HUES48 (cell line): ENCODE results near the gene A3GALT2.

Source experiments
- H3K27ac ChIP-seq: one replicate; pipeline ENCODE4 v1.7.0; 2013; ENCODE audit warnings: low read depth, low read length, inconsistent platforms
- H3K27me3 ChIP-seq: 2 replicates; pipeline ENCODE4 v1.6.1; 2013; ENCODE audit warnings: mild to moderate bottlenecking, low read length; ENCODE audit not compliant: control insufficient read depth, insufficient read depth
- H3K36me3 ChIP-seq: 2 replicates; pipeline ENCODE4 v1.6.1; 2013; ENCODE audit warnings: low read length; ENCODE audit not compliant: control insufficient read depth, insufficient read depth
- H3K4me1 ChIP-seq: 2 replicates; pipeline ENCODE4 v1.6.1; 2013; ENCODE audit warnings: mild to moderate bottlenecking, low read length; ENCODE audit not compliant: control insufficient read depth, insufficient read depth
- H3K4me3 ChIP-seq: 2 replicates; pipeline ENCODE4 v1.5.1; 2013; ENCODE audit warnings: mild to moderate bottlenecking, low read depth, low read length
- H3K9ac ChIP-seq: 2 replicates; pipeline ENCODE4 v1.6.1; 2013; ENCODE audit warnings: mild to moderate bottlenecking, low read depth, low read length, moderate library complexity
- H3K9me3 ChIP-seq: 2 replicates; pipeline ENCODE4 v1.6.1; 2013; ENCODE audit warnings: low read length; ENCODE audit not compliant: control insufficient read depth, insufficient read depth

The A3GALT2 gene

DNA sequence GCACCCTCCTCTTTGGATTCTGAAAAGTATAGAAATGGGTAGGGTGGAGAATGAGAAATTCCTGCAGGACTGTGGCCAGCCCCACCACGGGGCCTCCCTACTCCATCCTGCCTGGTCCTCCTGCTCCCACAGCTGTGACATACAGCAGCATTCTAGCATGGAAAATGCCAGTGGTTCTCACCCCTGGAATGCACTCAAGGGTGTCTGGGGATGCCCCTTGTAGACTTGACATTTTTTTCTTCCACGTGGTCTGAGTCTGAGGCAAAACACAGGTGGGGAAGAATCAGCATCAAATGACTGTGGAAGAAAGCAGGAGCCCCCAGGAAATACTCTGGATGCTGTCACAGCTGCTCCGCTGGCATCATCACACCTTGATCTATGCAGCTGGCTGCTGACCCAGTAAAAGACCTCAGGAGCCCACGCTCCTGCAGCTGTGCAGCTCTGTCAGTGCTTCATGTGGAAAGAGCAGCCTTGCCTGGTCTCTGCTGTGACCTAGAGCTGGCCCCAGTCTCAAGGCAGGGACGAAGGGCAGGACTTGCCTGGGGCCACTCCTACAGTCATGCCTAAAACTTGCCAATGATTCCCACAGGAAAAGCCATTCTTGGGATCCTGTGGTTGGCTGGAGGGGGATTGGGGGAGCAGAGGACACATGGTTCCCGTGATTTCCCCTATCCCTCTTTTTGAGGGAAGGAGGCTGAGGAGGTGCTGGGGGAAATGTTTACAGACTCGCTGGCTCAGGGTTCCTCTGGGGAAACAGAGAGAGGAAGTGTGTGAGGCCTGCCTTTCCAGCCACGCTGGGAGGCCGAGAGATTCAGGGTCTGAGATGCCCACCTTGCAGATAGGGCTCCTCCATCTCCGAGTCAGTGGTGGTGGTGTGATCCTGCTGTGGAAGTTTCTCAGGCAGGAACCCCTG is 10.8 kb upstream of the A3GALT2 start:
- H3K36me3 ChIP-seq: peaks cover 8% of the 10 kb centered on the region
- no peaks in the 10 kb centered on the region for H3K9me3 ChIP-seq
- H3K4me3 ChIP-seq: no peak overlapping the region
- peaks cover 6% of the 10 kb centered on the region; the same call in 1 of the 2 replicates for H3K27me3 ChIP-seq
- peaks cover 5% of the 10 kb centered on the region; the same call in 1 of the 2 replicates for H3K4me1 ChIP-seq
- no peak overlapping the region for H3K27ac ChIP-seq
- no peak overlapping the region for H3K9ac ChIP-seq

DNA sequence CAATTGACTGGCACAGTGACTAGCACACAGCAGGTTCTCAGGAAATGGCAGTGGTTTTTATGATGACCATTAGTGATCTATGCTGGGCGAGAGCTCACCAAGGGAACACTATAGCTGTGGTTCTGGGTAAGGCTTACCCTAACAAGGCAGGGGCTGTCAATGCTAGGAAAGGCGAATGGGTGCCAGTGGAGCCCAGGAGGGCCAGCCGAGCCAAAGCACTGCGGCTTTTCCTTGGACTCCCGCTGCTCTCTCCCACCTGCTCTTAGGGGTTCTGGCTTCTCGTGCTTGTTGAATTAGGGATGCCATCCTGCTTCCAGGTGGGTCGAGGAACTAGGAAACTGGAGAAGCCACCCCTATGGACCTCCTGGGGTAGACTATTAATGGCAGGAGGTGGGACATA is 10.0 kb upstream of the A3GALT2 start:
- Histone ChIP-seq H3K4me3 (no peak overlapping the region), H3K4me1 (peaks cover 5% of the 10 kb centered on the region; the same call in 1 of the 2 replicates), H3K9me3 (no peaks in the 10 kb centered on the region), H3K27ac (no peak overlapping the region), H3K27me3 (0 out of 2 replicates have a peak, but pooled peaks cover 3% of the 10 kb centered on the region), H3K9ac (no peak overlapping the region), H3K36me3 (peaks cover 8% of the 10 kb centered on the region)

DNA sequence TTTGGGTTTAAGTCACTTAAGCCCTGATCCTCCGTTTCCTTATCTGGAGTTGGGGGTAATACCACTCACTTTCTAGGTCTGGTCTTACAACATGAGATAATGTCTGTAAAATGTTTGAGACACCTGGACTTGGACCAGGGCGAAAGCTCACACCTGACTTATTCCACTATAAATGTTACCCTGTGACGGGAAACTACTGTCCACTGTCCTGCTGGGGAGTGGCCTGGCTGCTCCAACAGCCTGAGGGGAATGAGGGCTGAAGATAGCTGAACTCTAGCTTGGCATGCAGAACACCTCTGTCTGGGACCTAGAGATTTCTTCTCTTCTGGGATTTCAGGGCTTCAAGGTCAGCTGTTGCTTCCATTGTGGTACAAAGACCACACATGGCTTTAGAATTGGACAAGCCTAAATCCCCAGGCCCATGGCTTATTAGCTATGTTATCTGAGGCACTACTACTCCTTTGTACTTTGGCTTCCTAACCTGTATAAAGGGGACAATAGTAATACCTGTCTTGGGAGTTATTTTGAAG is 9.5 kb upstream of the A3GALT2 start:
- Histone ChIP-seq H3K9me3 (no peaks in the 10 kb centered on the region), H3K4me1 (peaks cover 5% of the 10 kb centered on the region; the same call in 1 of the 2 replicates), H3K36me3 (peaks cover 8% of the 10 kb centered on the region), H3K27ac (no peak overlapping the region), H3K4me3 (no peak overlapping the region), H3K27me3 (0 out of 2 replicates have a peak, but pooled peaks cover 3% of the 10 kb centered on the region), H3K9ac (no peak overlapping the region)

DNA sequence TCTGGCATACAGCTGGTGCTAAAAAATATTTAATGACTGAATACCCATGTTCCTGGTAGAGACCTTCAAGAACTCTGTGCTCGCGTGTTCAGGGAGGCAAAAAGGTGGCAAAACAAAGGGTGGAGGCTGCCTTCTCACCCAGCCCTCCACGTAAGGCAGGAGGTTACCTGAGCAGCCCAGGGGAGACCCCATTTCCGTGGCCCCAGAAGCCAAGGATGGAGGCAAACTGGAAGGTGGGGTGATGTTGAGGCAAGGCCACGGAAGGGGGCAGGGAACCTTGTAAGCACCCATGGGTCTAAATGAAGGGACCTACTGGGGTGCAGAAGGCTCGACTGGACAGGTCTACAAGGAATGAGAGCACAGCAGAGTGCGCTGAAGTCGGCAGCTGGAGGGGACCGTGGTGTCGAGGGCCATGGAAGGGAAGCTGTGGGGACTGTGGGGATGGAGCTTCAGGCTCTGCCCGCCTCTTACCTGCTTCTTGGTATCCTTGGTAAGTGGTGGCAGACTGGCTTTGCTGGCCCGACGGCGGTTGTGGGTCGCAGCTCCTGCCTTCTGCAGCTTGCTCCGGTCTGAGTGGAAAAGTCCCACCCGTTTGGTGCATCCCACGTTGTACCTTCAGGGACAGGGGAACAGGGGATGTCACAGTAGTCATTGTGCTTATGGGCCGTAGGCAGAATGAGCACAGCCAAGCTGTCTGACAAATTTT is 8.9 kb upstream of the A3GALT2 start:
- H3K9me3 ChIP-seq: no peaks in the 10 kb centered on the region
- no peak overlapping the region for H3K27ac ChIP-seq
- peaks cover 5% of the 10 kb centered on the region; the same call in 1 of the 2 replicates for H3K4me1 ChIP-seq
- H3K4me3 ChIP-seq: no peak overlapping the region
- peaks cover 8% of the 10 kb centered on the region for H3K36me3 ChIP-seq
- H3K27me3 ChIP-seq: 0 out of 2 replicates have a peak, but pooled peaks cover 3% of the 10 kb centered on the region
- no peak overlapping the region for H3K9ac ChIP-seq

DNA sequence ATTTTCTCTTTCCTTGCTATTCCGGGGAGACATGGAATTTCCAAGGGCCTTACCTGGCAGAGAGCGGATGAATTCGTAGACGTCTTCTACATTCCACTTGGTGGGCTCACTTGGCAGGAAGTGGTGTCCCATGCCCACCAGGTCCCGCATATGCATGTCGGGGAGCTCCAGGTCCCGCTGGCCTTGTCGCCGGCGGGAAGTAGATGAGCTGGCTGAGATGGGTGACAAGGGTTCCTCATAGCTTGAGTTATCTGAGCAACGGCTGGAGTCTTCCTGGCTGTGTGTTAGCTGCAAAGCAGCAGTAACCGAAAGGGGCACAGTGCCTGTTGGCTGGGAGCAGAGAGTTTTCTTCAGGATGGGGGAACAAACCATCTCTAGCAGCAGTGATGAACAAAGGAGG is 7.9 kb upstream of the A3GALT2 start:
- H3K36me3 ChIP-seq: peaks cover 8% of the 10 kb centered on the region
- H3K9ac ChIP-seq: no peak overlapping the region
- no peaks in the 10 kb centered on the region for H3K9me3 ChIP-seq
- H3K27ac ChIP-seq: no peak overlapping the region
- no peak overlapping the region for H3K4me3 ChIP-seq
- H3K27me3 ChIP-seq: no peaks in the 10 kb centered on the region
- H3K4me1 ChIP-seq: no peaks in the 10 kb centered on the region

DNA sequence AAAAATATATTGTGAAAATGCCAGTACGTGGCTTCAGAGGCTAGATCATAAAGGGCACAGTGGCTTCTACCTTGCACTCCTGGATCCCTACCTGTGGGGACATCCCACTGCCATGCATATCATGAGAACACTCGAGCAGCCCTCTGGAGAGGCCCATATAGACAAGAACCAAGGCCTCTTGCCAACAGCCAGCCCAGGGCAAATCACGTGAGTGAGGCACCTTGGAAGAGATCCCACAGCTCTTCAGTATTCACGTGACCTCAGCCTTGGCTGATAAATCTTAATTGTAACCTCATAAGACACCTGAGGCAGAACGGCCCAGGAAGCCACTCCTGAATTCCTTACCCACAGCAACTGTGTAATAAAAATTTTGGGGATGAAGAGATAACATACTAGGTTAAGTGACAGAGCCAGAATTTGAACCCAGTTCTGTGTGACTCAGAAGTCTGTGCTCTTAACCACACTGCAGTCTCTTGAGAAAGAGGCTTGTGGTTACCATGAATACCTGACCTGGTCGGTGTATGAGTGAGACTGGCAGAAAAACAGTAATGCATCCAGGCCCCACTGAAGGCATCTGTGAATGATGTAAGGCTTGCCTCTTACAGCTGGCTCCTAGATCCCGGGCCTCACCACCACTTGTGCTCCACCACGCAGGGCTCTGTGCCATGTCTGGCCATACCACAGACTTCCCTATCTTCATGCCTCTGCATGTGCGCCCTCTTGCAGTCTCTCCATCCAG is 6.9 kb upstream of the A3GALT2 start:
- Histone ChIP-seq H3K9ac (no peak overlapping the region), H3K36me3 (peaks cover 8% of the 10 kb centered on the region), H3K27ac (no peak overlapping the region), H3K27me3 (no peaks in the 10 kb centered on the region), H3K9me3 (no peaks in the 10 kb centered on the region), H3K4me3 (no peak overlapping the region), H3K4me1 (no peaks in the 10 kb centered on the region)

DNA sequence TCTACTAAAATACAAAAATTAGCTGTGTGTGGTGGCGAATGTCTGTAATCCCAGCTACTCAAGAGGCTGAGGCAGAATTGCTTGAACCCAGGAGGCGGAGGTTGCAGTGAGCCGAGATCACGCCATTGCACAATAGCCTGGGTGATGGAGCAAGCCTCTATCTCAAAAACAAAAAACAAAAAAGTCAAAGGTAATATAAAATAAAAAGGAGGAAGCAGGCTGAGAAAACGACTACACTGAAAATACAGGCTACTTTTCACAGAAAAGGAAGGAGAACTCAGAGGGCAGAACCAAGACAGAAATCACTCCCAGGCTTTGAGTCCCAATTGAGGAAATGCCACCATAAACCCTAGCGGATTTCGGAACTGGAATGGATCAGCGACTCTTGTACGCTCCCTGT is 5.9 kb upstream of the A3GALT2 start:
- no peak overlapping the region for H3K9ac ChIP-seq
- no peak overlapping the region for H3K27ac ChIP-seq
- no peak overlapping the region for H3K4me3 ChIP-seq
- no peaks in the 10 kb centered on the region for H3K27me3 ChIP-seq
- no peaks in the 10 kb centered on the region for H3K9me3 ChIP-seq
- no peaks in the 10 kb centered on the region for H3K4me1 ChIP-seq
- H3K36me3 ChIP-seq: peaks cover 8% of the 10 kb centered on the region

DNA sequence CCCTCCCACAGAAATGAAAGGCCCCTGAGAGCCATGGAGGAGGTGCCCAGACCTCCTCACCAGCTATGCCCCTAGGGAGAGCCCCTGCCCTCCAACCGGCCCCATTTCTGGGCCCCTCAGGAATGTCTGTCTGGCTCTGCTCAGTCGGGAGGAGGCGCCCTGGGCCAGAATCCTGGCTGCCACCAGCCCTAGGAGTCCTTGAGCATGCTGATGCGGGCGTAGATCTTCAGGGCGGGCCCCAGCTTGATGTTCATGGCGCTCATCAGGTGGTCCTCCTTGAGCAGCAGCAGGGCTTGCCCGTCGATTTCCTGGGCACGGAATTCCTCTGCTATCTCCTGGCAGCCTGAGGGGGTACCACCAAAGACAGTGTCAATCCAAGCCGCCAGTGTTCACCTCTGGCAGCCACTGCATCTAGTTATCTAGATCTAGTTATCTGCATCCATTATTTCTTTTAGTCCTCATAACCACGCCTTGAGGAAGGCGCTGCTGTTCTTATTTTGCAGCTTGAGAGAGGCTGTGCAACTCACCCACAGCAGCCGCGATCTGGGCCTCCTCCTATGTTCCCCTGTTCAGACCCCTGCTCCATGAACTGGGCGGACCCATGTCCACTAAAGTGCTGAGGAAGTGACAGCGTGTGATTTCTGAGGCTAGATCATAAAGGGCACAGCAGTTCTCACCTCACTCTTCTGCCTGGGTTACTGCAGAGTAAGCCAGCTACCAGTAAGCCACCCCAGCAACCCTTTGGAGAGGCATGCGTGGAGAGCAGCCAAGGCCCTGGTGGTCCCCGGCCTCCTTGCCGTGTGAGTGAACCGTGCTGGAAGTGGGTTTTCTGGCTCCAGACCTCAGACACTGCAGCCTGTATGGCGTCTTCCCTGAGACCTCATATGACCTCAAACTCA is 4.0 kb upstream of the A3GALT2 start:
- Histone ChIP-seq H3K4me1 (no peaks in the 10 kb centered on the region), H3K27ac (no peak overlapping the region), H3K36me3 (peaks cover 8% of the 10 kb centered on the region), H3K27me3 (no peaks in the 10 kb centered on the region), H3K4me3 (no peak overlapping the region), H3K9me3 (no peaks in the 10 kb centered on the region), H3K9ac (no peak overlapping the region)

DNA sequence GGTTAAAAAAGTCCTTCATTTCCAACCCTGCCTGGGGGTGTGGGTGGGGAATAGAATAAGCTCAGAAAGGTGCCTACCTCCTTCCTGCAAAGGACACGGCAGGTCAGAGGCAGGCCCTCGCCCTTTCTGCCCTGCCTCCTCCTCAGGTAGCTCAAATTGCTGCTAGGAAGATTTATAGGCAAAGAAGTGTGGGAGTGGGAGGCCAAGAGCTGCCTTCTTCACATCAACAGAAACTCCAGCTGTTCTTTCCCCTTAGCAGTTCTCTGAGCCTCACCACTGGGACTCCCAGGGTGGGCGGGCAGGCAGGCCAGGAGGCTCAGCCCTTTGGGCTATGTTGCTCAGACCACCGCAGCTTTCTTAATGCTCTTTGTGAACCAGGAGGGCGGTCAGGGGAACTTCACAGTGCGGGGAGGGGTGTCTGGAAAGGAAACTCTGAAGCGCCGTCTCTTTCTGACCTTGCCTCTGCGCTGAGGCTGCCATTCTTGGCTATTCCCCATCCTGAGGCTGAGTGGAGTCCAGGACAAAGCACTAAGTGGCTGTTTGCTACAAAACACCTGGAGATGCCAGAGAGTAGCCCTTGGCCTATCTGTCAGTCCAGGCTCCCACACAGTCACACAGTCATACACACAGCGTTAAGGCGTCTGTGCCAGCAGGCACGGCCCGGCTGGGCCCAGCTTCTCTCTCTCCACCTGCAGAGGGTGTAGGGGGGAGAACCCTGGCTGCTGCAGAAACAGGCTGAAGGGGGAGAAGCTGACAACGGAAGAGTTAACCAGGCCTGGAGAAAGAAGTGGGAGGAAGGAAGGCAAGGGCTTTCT is 3.0 kb upstream of the A3GALT2 start:
- H3K27ac ChIP-seq: no peak overlapping the region
- peaks cover 8% of the 10 kb centered on the region for H3K36me3 ChIP-seq

More for the DNA sequence above, 3.0 kb upstream of the A3GALT2 start:
- Histone ChIP-seq H3K9me3 (no peaks in the 10 kb centered on the region), H3K9ac (no peak overlapping the region), H3K4me3 (no peak overlapping the region), H3K27me3 (no peaks in the 10 kb centered on the region), H3K4me1 (no peaks in the 10 kb centered on the region)
